Caco-2 (cell line): ENCODE measurements around the gene KCNK18. TPM values are rescaled to one million over a fixed set of nuclear protein-coding genes. Genes with fewer than 3 reads are reported as not detected.

ENCODE experiments used
- BruUV-seq: library from RNA; stranded (reverse); fragments of 400-500 nt; replicated peaks from 2 replicates; lab custom pipeline; 2021; lab: Mats Ljungman, UMichigan
- CTCF ChIA-PET: fragments of 300-600 bp; sonication (Branson Sonifier 250); formaldehyde crosslinking; loops from one replicate; lab custom pipeline; 2022; ENCODE audit warnings: antibody characterized with exemption; lab: Charles Lee
- POLR2A ChIA-PET: fragments of 300-600 bp; sonication (Branson Sonifier 250); formaldehyde crosslinking; loops from one replicate; lab custom pipeline; 2022; ENCODE audit warnings: antibody characterized with exemption; lab: Charles Lee
- DNase-seq, 2 experiments: peaks; one replicate each; pipeline versions ENCODE4 v3.0.0 to v3.0.0-alpha.2; 2020 to 2022
- H3K27me3 ChIP-seq: replicated peaks from 2 replicates; pipeline ENCODE4 v1.6.0; 2011; ENCODE audit warnings: low read length; ENCODE audit not compliant: control insufficient read depth, insufficient read depth
- H3K36me3 ChIP-seq: 2 replicates; pipeline ENCODE4 v1.5.1; 2011; ENCODE audit warnings: low read length; ENCODE audit not compliant: control insufficient read depth, insufficient read depth
- H3K4me1 ChIP-seq: fragments of 250-450 bp; sonication (Bioruptor Pico); 2 replicates; pipeline ENCODE4 v1.5.1; 2020; ENCODE audit warnings: mild to moderate bottlenecking
- H3K4me3 ChIP-seq: 2 replicates; pipeline ENCODE4 v1.5.1; 2011; ENCODE audit warnings: low read depth, mild to moderate bottlenecking, control low read depth, low read length
- H3K9me3 ChIP-seq: fragments of 250-450 bp; sonication (Bioruptor Pico); 2 replicates; pipeline ENCODE4 v1.5.1; 2020; ENCODE audit warnings: mild to moderate bottlenecking, moderate library complexity
- H3K27ac Mint-ChIP-seq: one replicate; pipeline ENCODE4 v1.8.0; 2022; ENCODE audit warnings: mixed read lengths; ENCODE audit not compliant: unreplicated experiment
- H3K27me3 Mint-ChIP-seq: one replicate; pipeline ENCODE4 v1.8.0; 2022; ENCODE audit warnings: mixed read lengths; ENCODE audit not compliant: insufficient read depth, unreplicated experiment
- H3K36me3 Mint-ChIP-seq: one replicate; pipeline ENCODE4 v1.8.0; 2022; ENCODE audit warnings: mild to moderate bottlenecking, mixed read lengths; ENCODE audit not compliant: insufficient read depth, unreplicated experiment
- H3K4me1 Mint-ChIP-seq: one replicate; pipeline ENCODE4 v1.8.0; 2022; ENCODE audit warnings: low read depth, mixed read lengths; ENCODE audit not compliant: unreplicated experiment
- H3K4me3 Mint-ChIP-seq: one replicate; pipeline ENCODE4 v1.8.0; 2022; ENCODE audit warnings: mild to moderate bottlenecking, moderate library complexity, mixed read lengths; ENCODE audit not compliant: unreplicated experiment
- H3K9me3 Mint-ChIP-seq: one replicate; pipeline ENCODE4 v1.8.0; 2022; ENCODE audit warnings: mixed read lengths; ENCODE audit not compliant: unreplicated experiment
- intact Hi-C: fragments of 100-400 bp; cut with micrococcal nuclease; formaldehyde crosslinking; loops from one replicate; pipeline ENCODE4 v1.10.0; 2022; ENCODE audit not compliant: unreplicated experiment
- total RNA-seq: library from RNA; stranded (reverse); gene quantifications from 2 replicates; pipeline ENCODE4 v1.2.3, GENCODE V29; 2022
- TF ChIP-seq, protein P1 (sequence below), 2 experiments: fragments of 200-600 bp in 1 of 2; IDR thresholded peaks; 1 replicate in 1 of 2; 2 replicates in 1 of 2; pipeline versions ENCODE4 v1.5.1 to v1.8.0; 2011 to 2022; ENCODE audit warnings: antibody characterized with exemption in 1 of 2, control low read depth in 1 of 2, inconsistent platforms in 1 of 2, low read depth in 1 of 2, low read length in 1 of 2, mild to moderate bottlenecking in 1 of 2, moderate library complexity in 1 of 2; ENCODE audit not compliant: insufficient read depth in 1 of 2, severe bottlenecking in 1 of 2, unreplicated experiment in 1 of 2

The KCNK18 gene
- total RNA-seq, 1 experiment from 2014 or later, result not detected

DNA sequence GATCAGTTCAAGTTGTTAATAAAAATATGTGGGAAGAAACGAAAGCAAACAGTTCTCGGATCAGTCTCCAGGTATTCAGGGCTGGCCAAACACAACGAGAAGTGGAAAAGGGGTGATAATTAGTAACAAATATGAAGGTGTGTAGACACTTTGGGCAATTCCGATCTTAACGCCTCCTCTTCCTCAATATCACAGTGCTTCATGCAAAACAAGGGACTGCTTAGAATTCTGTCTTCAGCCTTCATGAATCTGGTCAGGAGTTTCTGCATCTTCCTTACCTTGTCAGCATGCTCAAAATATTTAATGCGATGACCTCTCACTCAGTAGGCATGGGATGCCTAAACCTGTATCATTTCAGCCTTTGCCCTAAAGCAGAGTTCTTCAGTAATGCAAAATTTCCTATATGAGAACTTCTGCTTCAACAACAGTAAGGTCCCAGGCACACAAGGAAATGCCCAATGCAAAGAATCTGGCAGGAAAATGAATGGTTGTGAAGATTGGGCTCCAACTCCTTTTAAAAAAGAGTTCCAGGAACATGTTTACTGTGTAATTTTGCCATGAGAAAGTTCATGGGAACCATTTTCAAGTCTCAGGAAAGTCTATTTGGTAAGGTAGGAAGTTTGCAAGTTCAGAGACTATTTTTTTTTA is 35.8 kb upstream of the KCNK18 start:
- no peak overlapping the region for H3K27ac Mint-ChIP-seq
- Histone ChIP-seq H3K4me3 (no peak overlapping the region), H3K27me3 (peaks cover 6% of the 10 kb centered on the region), H3K9me3 (no peaks in the 10 kb centered on the region), H3K36me3 (no peaks in the 10 kb centered on the region), H3K4me1 (peaks cover 18% of the 10 kb centered on the region)
- H3K4me1 Mint-ChIP-seq, result no peaks in the 10 kb centered on the region
- H3K4me3 Mint-ChIP-seq, result no peak overlapping the region
- POLR2A ChIA-PET, result no interaction called here
- intact Hi-C loops, result loop anchor here (10.0 kb wide), 1 partner anchor 157 kb away; the partner anchor contains the start of gene SHTN1
- H3K27me3 Mint-ChIP-seq, result peaks cover 43% of the 10 kb centered on the region
- TF ChIP-seq, protein P1, sequence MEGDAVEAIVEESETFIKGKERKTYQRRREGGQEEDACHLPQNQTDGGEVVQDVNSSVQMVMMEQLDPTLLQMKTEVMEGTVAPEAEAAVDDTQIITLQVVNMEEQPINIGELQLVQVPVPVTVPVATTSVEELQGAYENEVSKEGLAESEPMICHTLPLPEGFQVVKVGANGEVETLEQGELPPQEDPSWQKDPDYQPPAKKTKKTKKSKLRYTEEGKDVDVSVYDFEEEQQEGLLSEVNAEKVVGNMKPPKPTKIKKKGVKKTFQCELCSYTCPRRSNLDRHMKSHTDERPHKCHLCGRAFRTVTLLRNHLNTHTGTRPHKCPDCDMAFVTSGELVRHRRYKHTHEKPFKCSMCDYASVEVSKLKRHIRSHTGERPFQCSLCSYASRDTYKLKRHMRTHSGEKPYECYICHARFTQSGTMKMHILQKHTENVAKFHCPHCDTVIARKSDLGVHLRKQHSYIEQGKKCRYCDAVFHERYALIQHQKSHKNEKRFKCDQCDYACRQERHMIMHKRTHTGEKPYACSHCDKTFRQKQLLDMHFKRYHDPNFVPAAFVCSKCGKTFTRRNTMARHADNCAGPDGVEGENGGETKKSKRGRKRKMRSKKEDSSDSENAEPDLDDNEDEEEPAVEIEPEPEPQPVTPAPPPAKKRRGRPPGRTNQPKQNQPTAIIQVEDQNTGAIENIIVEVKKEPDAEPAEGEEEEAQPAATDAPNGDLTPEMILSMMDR (IDR thresholded peaks at IDR 0.05; ENCODE audit: insufficient read depth in 1 of 2, low read depth in 1 of 2, low read length in 1 of 2, severe bottlenecking in 1 of 2, unreplicated experiment in 1 of 2), result no peak
- no TSS peak for BruUV-seq
- H3K9me3 Mint-ChIP-seq, result no peaks in the 10 kb centered on the region
- CTCF ChIA-PET, result interaction anchor here (0.8 to 1.0 kb wide), 2 partner anchors 14 to 31 kb away, joined by 3 to 4 read pairs; no protein-coding TSS in a partner anchor
- DNase-seq, result no peak
- no peaks in the 10 kb centered on the region for H3K36me3 Mint-ChIP-seq

DNA sequence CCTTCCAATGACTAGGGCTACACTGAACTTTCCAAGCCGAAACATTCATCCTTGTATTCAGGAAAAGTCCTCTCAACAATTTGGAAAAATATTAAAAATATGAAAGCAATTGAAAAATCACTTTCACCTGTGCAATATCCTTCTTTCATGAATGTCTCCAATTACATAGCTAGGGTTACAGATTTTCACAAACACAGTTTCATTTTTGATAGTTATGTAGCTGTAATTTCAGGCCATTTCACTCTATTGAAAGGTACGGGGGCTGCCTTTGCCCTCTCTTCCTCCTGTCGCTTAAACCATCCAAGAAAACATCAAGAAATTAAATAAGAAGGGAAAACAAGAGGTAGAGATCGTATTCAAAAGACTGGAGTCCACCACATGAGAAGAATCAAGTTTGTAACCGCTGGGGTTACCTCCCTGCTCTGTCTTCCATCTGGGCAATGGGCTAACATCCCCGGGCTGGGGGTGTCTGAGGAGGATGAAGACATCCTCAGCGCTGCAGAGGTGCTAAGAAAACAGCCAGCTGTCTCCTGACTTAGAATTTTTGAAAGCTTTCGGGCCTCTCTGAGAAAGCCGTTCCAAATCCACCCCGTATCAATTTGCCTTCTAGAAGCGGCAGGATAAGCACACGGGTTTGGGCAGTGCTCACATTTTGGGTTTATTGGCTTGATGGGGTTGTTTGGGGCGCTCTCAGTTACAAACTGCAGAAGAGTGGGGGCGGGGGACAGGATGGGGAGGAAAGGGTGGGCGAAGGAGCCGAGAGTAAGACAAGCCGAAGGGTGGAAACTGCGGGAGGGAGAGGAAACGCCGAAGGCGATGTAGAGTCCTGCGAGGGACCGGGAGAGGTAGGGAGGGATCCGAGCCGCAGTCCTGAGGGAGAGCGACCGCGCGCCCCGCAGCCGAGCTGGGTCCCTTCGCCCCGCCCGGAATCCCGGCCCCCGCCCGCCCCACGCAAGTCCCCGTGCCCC is 34.9 kb upstream of the KCNK18 start:
- CTCF ChIA-PET, result interaction anchor here (0.6 to 1.0 kb wide), 3 partner anchors 13 to 148 kb away, joined by 3 to 4 read pairs (median 3); no protein-coding TSS in a partner anchor
- Mint-ChIP-seq H3K4me1 (no peaks in the 10 kb centered on the region), H3K27ac (no peak overlapping the region), H3K36me3 (no peaks in the 10 kb centered on the region), H3K4me3 (peak overlapping the region; percentile 67), H3K27me3 (peaks cover 38% of the 10 kb centered on the region), H3K9me3 (no peaks in the 10 kb centered on the region)
- no TSS peak for BruUV-seq
- intact Hi-C loops, result loop anchor here (10.0 kb wide), 1 partner anchor 158 kb away; the partner anchor contains the start of gene SHTN1
- TF ChIP-seq, protein P1 (IDR thresholded peaks at IDR 0.05; ENCODE audit: insufficient read depth in 1 of 2, low read depth in 1 of 2, low read length in 1 of 2, severe bottlenecking in 1 of 2, unreplicated experiment in 1 of 2), result no peak
- Histone ChIP-seq H3K36me3 (no peaks in the 10 kb centered on the region), H3K4me1 (peaks cover 18% of the 10 kb centered on the region), H3K4me3 (peak overlapping the region; percentile 25), H3K27me3 (peaks cover 6% of the 10 kb centered on the region), H3K9me3 (no peaks in the 10 kb centered on the region)
- POLR2A ChIA-PET, result no interaction called here
- no peak for DNase-seq
